OCI-LY1 (cell line): ENCODE measurements around the gene ACAD11.

Experiments
- H2AFZ ChIP-seq: fragments of 200-600 bp; sonication (generic), shearing (Covaris generic); 2 replicates; pipeline ENCODE4 v1.6.0; 2014; ENCODE audit warnings: antibody characterized with exemption, mild to moderate bottlenecking, low read length
- H3F3A ChIP-seq: fragments of 200-600 bp; sonication (generic), shearing (Covaris generic); 2 replicates; pipeline ENCODE4 v1.6.0; 2014; ENCODE audit warnings: mild to moderate bottlenecking, antibody characterized with exemption, low read length, moderate library complexity; ENCODE audit not compliant: insufficient read depth
- H3K27ac ChIP-seq: fragments of 200-600 bp; sonication (generic); 2 replicates; pipeline ENCODE4 v1.5.1; 2014; ENCODE audit warnings: low read length, mixed run types, mild to moderate bottlenecking, low read depth; ENCODE audit not compliant: poor library complexity, severe bottlenecking
- H3K27me3 ChIP-seq: fragments of 200-600 bp; sonication (generic); 2 replicates; pipeline ENCODE4 v1.6.0; 2014; ENCODE audit warnings: antibody characterized with exemption, mild to moderate bottlenecking, low read length, moderate library complexity; ENCODE audit not compliant: insufficient read depth
- H3K36me3 ChIP-seq: fragments of 200-600 bp; sonication (generic); 2 replicates; pipeline ENCODE4 v1.6.1; 2014; ENCODE audit warnings: mild to moderate bottlenecking, antibody characterized with exemption, low read length, moderate library complexity, mixed read lengths; ENCODE audit not compliant: insufficient read depth
- H3K4me1 ChIP-seq: fragments of 200-600 bp; sonication (generic); 2 replicates; pipeline ENCODE4 v1.5.1; 2014; ENCODE audit warnings: mild to moderate bottlenecking, low read length, moderate library complexity; ENCODE audit not compliant: insufficient read depth, severe bottlenecking
- H3K4me2 ChIP-seq: fragments of 200-600 bp; sonication (generic), shearing (Covaris generic); 2 replicates; pipeline ENCODE4 v1.6.1; 2014; ENCODE audit warnings: low read length
- H3K4me3 ChIP-seq: fragments of 200-600 bp; sonication (generic); 2 replicates; pipeline ENCODE4 v1.5.1; 2014; ENCODE audit warnings: low read length, low read depth, mild to moderate bottlenecking, mixed read lengths; ENCODE audit not compliant: poor library complexity, severe bottlenecking
- H3K79me2 ChIP-seq: fragments of 200-600 bp; shearing (Covaris generic); 2 replicates; pipeline ENCODE4 v1.6.1; 2016; ENCODE audit warnings: mixed run types, low read length, mixed read lengths; ENCODE audit not compliant: insufficient read depth
- H3K9ac ChIP-seq: fragments of 200-600 bp; sonication (generic), shearing (Covaris generic); 2 replicates; pipeline ENCODE4 v1.6.1; 2014; ENCODE audit warnings: mild to moderate bottlenecking, low read length, mixed read lengths
- H3K9me2 ChIP-seq: fragments of 200-600 bp; sonication (generic), shearing (Covaris generic); 2 replicates; pipeline ENCODE4 v1.6.1; 2014; ENCODE audit warnings: low read depth, mild to moderate bottlenecking, low read length, mixed read lengths
- H3K9me3 ChIP-seq: fragments of 200-600 bp; shearing (Covaris generic); 2 replicates; pipeline ENCODE4 v1.6.1; 2014; ENCODE audit warnings: low read length, mixed read lengths
- H4K20me1 ChIP-seq: fragments of 200-600 bp; sonication (generic), shearing (Covaris generic); 2 replicates; pipeline ENCODE4 v1.6.0; 2016; ENCODE audit warnings: mild to moderate bottlenecking, low read length; ENCODE audit not compliant: insufficient read depth
- EZH2 ChIP-seq: fragments of 200-600 bp; sonication (generic), shearing (Covaris generic); IDR thresholded peaks from 2 replicates; pipeline ENCODE4 v1.8.0; 2017; ENCODE audit warnings: borderline replicate concordance, mixed run types, mild to moderate bottlenecking, antibody characterized with exemption, low read length, moderate library complexity, mixed read lengths
- TF ChIP-seq, protein P1 (sequence below): fragments of 200-600 bp; sonication (generic), shearing (Covaris generic); IDR thresholded peaks from 2 replicates; pipeline ENCODE4 v1.5.1; 2017; ENCODE audit warnings: mild to moderate bottlenecking, antibody characterized with exemption, low read length, moderate library complexity, mixed read lengths

ACAD11 gene

DNA sequence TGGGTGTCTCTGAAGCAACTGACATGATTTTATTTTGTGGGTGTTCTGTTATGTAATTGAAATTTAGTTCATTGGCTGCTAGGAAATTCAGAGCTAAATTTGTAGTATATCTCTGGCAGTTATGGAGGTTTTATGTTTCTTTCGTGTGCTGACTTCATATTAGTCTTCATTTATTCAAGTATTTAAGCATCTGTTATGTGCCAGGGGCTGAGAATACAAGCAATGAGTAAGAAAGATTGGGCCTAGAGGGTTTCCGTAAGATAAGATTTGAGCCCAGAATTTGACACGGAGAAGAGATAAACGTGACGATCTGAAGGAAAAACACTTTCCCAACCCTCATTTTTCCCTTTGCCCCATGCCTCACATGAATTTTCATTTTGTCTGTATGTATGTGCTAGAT is 137.7 kb downstream of the ACAD11 start:
- no peaks in the 10 kb centered on the region for H3K79me2 ChIP-seq
- H3K9me2 ChIP-seq = no peaks in the 10 kb centered on the region
- H3K27ac ChIP-seq = no peak overlapping the region
- H4K20me1 ChIP-seq = no peaks in the 10 kb centered on the region
- TF ChIP-seq, protein P1, sequence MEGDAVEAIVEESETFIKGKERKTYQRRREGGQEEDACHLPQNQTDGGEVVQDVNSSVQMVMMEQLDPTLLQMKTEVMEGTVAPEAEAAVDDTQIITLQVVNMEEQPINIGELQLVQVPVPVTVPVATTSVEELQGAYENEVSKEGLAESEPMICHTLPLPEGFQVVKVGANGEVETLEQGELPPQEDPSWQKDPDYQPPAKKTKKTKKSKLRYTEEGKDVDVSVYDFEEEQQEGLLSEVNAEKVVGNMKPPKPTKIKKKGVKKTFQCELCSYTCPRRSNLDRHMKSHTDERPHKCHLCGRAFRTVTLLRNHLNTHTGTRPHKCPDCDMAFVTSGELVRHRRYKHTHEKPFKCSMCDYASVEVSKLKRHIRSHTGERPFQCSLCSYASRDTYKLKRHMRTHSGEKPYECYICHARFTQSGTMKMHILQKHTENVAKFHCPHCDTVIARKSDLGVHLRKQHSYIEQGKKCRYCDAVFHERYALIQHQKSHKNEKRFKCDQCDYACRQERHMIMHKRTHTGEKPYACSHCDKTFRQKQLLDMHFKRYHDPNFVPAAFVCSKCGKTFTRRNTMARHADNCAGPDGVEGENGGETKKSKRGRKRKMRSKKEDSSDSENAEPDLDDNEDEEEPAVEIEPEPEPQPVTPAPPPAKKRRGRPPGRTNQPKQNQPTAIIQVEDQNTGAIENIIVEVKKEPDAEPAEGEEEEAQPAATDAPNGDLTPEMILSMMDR = no peak
- no peak for TF ChIP-seq EZH2
- H3K4me2 ChIP-seq = no peak overlapping the region
- H3K9me3 ChIP-seq = no peaks in the 10 kb centered on the region
- peaks cover 68% of the 10 kb centered on the region for H3K36me3 ChIP-seq
- H2AFZ ChIP-seq = no peak overlapping the region
- H3K4me3 ChIP-seq = no peak overlapping the region
- no peaks in the 10 kb centered on the region for H3K27me3 ChIP-seq
- H3K4me1 ChIP-seq = no peaks in the 10 kb centered on the region
- H3K9ac ChIP-seq = no peak overlapping the region
- no peaks in the 10 kb centered on the region for H3F3A ChIP-seq

DNA sequence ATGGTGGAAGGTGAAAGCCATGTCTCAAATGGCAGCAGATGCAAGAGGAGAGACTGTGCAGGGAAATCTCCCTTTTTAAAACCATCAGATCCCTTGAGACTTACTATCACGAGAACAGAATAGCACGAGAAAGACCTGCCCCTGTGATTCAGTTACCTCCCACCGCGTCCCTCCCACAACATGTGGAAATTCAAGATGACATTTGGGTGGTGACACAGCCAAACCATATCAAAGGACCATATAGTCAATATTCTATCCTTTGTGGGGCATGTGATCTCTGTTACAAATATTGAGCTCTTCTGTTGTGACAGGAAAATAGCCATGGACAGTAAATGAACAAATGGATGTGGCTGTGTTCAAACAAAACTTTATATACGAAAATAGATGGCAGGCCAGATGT is 139.7 kb downstream of the ACAD11 start:
- H4K20me1 ChIP-seq = no peaks in the 10 kb centered on the region
- no peak overlapping the region for H2AFZ ChIP-seq
- no peaks in the 10 kb centered on the region for H3K9me2 ChIP-seq
- TF ChIP-seq EZH2 = no peak
- no peak overlapping the region for H3K9ac ChIP-seq
- no peaks in the 10 kb centered on the region for H3K4me1 ChIP-seq
- H3F3A ChIP-seq = no peaks in the 10 kb centered on the region
- H3K36me3 ChIP-seq = peaks cover 73% of the 10 kb centered on the region
- H3K9me3 ChIP-seq = no peaks in the 10 kb centered on the region
- H3K27me3 ChIP-seq = no peaks in the 10 kb centered on the region
- no peak overlapping the region for H3K4me3 ChIP-seq
- H3K4me2 ChIP-seq = no peak overlapping the region
- no peaks in the 10 kb centered on the region for H3K79me2 ChIP-seq
- H3K27ac ChIP-seq = no peak overlapping the region

DNA sequence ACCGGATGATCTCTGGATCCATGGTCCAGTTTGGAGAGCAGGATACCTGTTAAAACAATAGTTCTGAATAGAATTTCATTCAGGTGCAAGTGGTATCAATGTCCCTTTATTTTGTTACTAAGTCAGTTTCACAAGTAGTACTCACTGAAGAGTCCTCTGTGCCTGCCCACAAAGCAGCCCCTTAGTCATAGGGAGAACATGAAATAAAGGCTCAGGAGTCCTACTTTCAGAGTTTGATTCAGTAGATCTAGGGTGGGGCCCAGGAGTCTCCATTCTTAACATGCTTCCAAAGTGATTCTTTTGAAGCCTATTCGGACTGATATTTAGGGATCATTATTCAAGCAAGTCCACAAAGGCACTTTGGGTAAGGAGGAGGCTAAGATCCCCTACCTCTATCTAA is 142.3 kb downstream of the ACAD11 start:
- no peaks in the 10 kb centered on the region for H3K9me2 ChIP-seq
- H3K4me2 ChIP-seq = no peak overlapping the region
- H3K79me2 ChIP-seq = no peaks in the 10 kb centered on the region
- H3K4me1 ChIP-seq = no peaks in the 10 kb centered on the region
- H3K9ac ChIP-seq = no peak overlapping the region
- no peaks in the 10 kb centered on the region for H4K20me1 ChIP-seq
- peaks cover 74% of the 10 kb centered on the region for H3K36me3 ChIP-seq
- TF ChIP-seq, protein P1 = no peak
- TF ChIP-seq EZH2 = no peak
- no peaks in the 10 kb centered on the region for H3K9me3 ChIP-seq
- H3F3A ChIP-seq = no peaks in the 10 kb centered on the region
- no peak overlapping the region for H3K27ac ChIP-seq
- no peak overlapping the region for H3K4me3 ChIP-seq
- H3K27me3 ChIP-seq = no peaks in the 10 kb centered on the region
- H2AFZ ChIP-seq = no peak overlapping the region

DNA sequence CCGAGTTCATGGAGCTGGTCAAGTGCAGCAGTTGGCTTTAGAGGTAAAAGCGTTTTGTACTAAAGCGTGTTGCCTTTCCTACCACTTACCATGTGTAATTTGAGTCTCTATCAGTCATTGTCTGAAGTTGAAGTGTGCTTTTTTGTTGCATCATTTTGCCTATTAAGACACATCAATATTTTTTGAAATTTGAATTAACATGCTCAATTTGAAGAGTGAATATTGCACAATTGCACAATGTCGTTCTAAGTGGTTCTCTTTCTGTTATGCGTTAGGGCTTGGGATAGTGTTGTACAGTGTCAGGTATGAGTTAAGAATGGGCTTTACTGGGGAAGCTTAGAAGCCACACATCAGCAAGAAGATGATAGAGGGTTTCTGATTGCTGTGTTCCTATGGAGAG is 146.6 kb downstream of the ACAD11 start:
- no peaks in the 10 kb centered on the region for H3K27me3 ChIP-seq
- H4K20me1 ChIP-seq = no peaks in the 10 kb centered on the region
- H3K36me3 ChIP-seq = peaks cover 91% of the 10 kb centered on the region
- no peak overlapping the region for H3K9ac ChIP-seq
- H3F3A ChIP-seq = no peaks in the 10 kb centered on the region
- H3K4me2 ChIP-seq = no peak overlapping the region
- no peaks in the 10 kb centered on the region for H3K9me2 ChIP-seq
- no peaks in the 10 kb centered on the region for H3K4me1 ChIP-seq
- no peak for TF ChIP-seq EZH2
- TF ChIP-seq, protein P1 = no peak
- H2AFZ ChIP-seq = no peak overlapping the region
- H3K27ac ChIP-seq = no peak overlapping the region
- no peak overlapping the region for H3K4me3 ChIP-seq
- H3K79me2 ChIP-seq = no peaks in the 10 kb centered on the region
- no peaks in the 10 kb centered on the region for H3K9me3 ChIP-seq
